GM12891 (cell line): Measurements from ENCODE around the gene SIRT1.

ENCODE experiments used
- PAX5 ChIP-seq: IDR thresholded peaks from 2 replicates; pipeline ENCODE4 v1.6.1; 2011; ENCODE audit warnings: low read length, moderate library complexity, mild to moderate bottlenecking; ENCODE audit not compliant: insufficient read depth, severe bottlenecking
- POLR2A ChIP-seq: IDR thresholded peaks from 2 replicates; pipeline ENCODE4 v1.6.1; 2011; ENCODE audit warnings: low read depth, low read length, control low read depth
- POLR2AphosphoS5 ChIP-seq: IDR thresholded peaks from 2 replicates; pipeline ENCODE4 v1.6.1; 2011; ENCODE audit warnings: low read depth, low read length, control low read depth
- POU2F2 ChIP-seq: IDR thresholded peaks from 2 replicates; pipeline ENCODE4 v1.6.1; 2011; ENCODE audit warnings: low read depth, mild to moderate bottlenecking, control low read depth, low read length, moderate library complexity
- SPI1 ChIP-seq: IDR thresholded peaks from 2 replicates; pipeline ENCODE4 v1.6.1; 2011; ENCODE audit warnings: low read depth, low read length, control low read depth
- TAF1 ChIP-seq: IDR thresholded peaks from 2 replicates; pipeline ENCODE4 v1.6.1; 2011; ENCODE audit warnings: low read depth, low read length, control low read depth

DNA sequence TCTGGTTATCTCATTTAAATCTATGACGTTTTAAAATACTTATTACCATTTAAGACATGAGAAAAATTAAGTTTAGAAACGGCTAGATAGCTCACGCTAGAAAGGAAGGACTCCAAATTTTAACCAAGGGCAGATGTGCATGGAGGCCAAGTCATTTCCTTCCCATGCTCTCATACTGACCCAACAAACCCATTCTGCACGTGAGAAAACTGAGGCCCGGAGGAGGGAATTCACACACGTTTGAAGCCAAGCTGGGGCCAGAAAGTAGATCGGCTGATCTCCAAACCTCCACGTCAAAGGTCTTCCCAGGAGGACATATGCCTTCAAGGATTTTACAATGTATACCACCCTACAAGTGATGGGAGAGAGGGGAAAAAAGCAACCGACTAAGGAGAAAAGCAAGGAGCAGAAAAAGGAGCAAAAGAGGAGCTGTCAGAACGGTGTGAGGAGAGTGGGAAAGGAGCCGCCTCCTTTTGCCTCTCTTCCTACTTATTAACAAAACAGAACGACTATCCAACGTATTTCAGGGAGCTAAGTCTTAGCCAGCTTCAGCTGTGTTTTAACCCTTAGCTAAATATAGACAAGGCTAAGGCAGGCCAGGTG is 645 bp upstream of the SIRT1 start:
- TF ChIP-seq POLR2A = no peak
- TF ChIP-seq POLR2AphosphoS5 = no peak
- TF ChIP-seq TAF1 = no peak
- no peak for TF ChIP-seq POU2F2
- no peak for TF ChIP-seq SPI1
- TF ChIP-seq PAX5 = no peak
